Activated T-cell treated with anti-CD3 and anti-CD28 coated beads, Interleukin-2, amount 50 U/mL, for 1 hour (primary cell): Measurements from ENCODE around the gene PRSS36.
A peak's percentile ranks its signal among the peaks of the same experiment; 100 is the strongest.
"Not testable (repeated sequence)": the region's sequence is repeated elsewhere in the genome, so short reads cannot be mapped to it uniquely, and the experiment has no call there.

Source experiments
- DNase-seq: peaks from one replicate; pipeline ENCODE4 v3.0.0-alpha.2; 2020

PRSS36 gene

GRCh38 chr16:31141489-31142108, 8.3 kb downstream of the PRSS36 start:
- peak; percentile 33 for DNase-seq

- DNase-seq, result not testable (repeated sequence)
These were observed 8.8 kb downstream of the PRSS36 start for GRCh38 chr16:31141071-31141469.

- DNase-seq, result no peak
These were observed 11.0 kb downstream of the PRSS36 start for GRCh38 chr16:31138621-31139578.

GRCh38 chr16:31136822-31137499, 12.9 kb downstream of the PRSS36 start:
- not testable (repeated sequence) for DNase-seq

- no peak for DNase-seq
These were observed 13.6 kb downstream of the PRSS36 start for GRCh38 chr16:31136287-31136662.

GRCh38 chr16:31135535-31136286, 14.2 kb downstream of the PRSS36 start, which contains the start of gene PRSS8:
PRSS8 (minus strand) TSS chr16:31135727; CDS start chr16:31135498, 229 bp downstream.
- DNase-seq, result no peak

- no peak for DNase-seq
These were observed 15.0 kb downstream of the PRSS36 start for GRCh38 chr16:31134625-31135534.

- no peak for DNase-seq
These were observed 15.7 kb downstream of the PRSS36 start for GRCh38 chr16:31134091-31134571.

- DNase-seq, result no peak
These were observed 16.8 kb downstream of the PRSS36 start for GRCh38 chr16:31133046-31133501.

GRCh38 chr16:31132303-31132979, 17.4 kb downstream of the PRSS36 start:
- DNase-seq, result no peak

- no peak for DNase-seq
These were observed 18.0 kb downstream of the PRSS36 start for GRCh38 chr16:31131841-31132271.

GRCh38 chr16:31131416-31131815, 18.4 kb downstream of the PRSS36 start:
- DNase-seq, result no peak

GRCh38 chr16:31130899-31131298, 19.0 kb downstream of the PRSS36 start:
- DNase-seq, result no peak

GRCh38 chr16:31130336-31130891, 19.5 kb downstream of the PRSS36 start:
- DNase-seq, result no peak

- no peak for DNase-seq
These were observed 20.1 kb downstream of the PRSS36 start for GRCh38 chr16:31129568-31130335.

GRCh38 chr16:31128711-31129567, 20.9 kb downstream of the PRSS36 start:
- DNase-seq, result no peak

GRCh38 chr16:31127182-31127581, 22.7 kb downstream of the PRSS36 start:
- DNase-seq, result no peak

- DNase-seq, result no peak
These were observed 24.0 kb downstream of the PRSS36 start for GRCh38 chr16:31125844-31126243.
